GM12878 (cell line): ENCODE results near the gene BORCS8.

Source experiments
- ATF7 ChIP-seq: fragments of 450-650 bp; IDR thresholded peaks from 2 replicates; pipeline ENCODE4 v1.6.1; 2016; ENCODE audit warnings: low read depth, mild to moderate bottlenecking
- CHD1 ChIP-seq: IDR thresholded peaks from 2 replicates; pipeline ENCODE4 v1.6.1; 2012; ENCODE audit warnings: low read depth, low read length, improper control_type of control experiment
- CTCF ChIP-seq, 3 experiments: IDR thresholded peaks in 2 of 3; conservative IDR thresholded peaks in 1 of 3; 2 replicates each; pipeline ENCODE4 v1.5.1; 2011; ENCODE audit warnings: low read depth in 3 of 3, low read length in 3 of 3, mild to moderate bottlenecking in 3 of 3, control low read depth in 2 of 3, moderate library complexity in 2 of 3, inconsistent platforms in 1 of 3, mixed read lengths in 1 of 3; ENCODE audit not compliant: control insufficient read depth in 2 of 3, insufficient read depth in 1 of 3; ENCODE audit errors: extremely low read depth in 1 of 3
- EP300 ChIP-seq, 2 experiments: fragments of 150-350 bp in 1 of 2; IDR thresholded peaks; 2 replicates each; pipeline ENCODE4 v1.6.1; 2011 to 2012; ENCODE audit warnings: low read depth in 2 of 2, low read length in 2 of 2, borderline replicate concordance in 1 of 2, improper control_type of control experiment in 1 of 2, inconsistent platforms in 1 of 2; ENCODE audit not compliant: control insufficient read depth in 1 of 2
- JUND ChIP-seq: IDR thresholded peaks from 2 replicates; pipeline ENCODE4 v1.6.1; 2012; ENCODE audit warnings: low read depth, mild to moderate bottlenecking, low read length, improper control_type of control experiment, moderate library complexity
- KLF5 ChIP-seq: fragments of 450-650 bp; IDR thresholded peaks from 2 replicates; pipeline ENCODE4 v1.6.1; 2014; ENCODE audit warnings: mild to moderate bottlenecking; ENCODE audit not compliant: partially characterized antibody
- POLR2AphosphoS2 ChIP-seq: IDR thresholded peaks from 2 replicates; pipeline ENCODE4 v1.6.1; 2011; ENCODE audit warnings: low read depth, mild to moderate bottlenecking, low read length, improper control_type of control experiment, moderate library complexity
- RFX5 ChIP-seq: IDR thresholded peaks from 2 replicates; pipeline ENCODE4 v1.6.1; 2011; ENCODE audit warnings: low read depth, low read length, improper control_type of control experiment
- SP1 ChIP-seq: IDR thresholded peaks from one replicate; pipeline ENCODE4 v1.6.1; 2011; ENCODE audit warnings: low read depth, low read length
- TCF7 ChIP-seq: IDR thresholded peaks from 2 replicates; pipeline ENCODE4 v1.6.1; 2014; ENCODE audit warnings: antibody characterized with exemption, borderline replicate concordance
- YY1 ChIP-seq: IDR thresholded peaks from 2 replicates; pipeline ENCODE4 v1.6.1; 2011; ENCODE audit warnings: low read depth, mild to moderate bottlenecking, low read length

GRCh38 chr19:19146865-19147264, 45.1 kb downstream of the BORCS8 start:
- TF ChIP-seq YY1 (no peak), POLR2AphosphoS2 (no peak), TCF7 (no peak), CTCF (IDR thresholded peaks at IDR 0.05 in 2 of 3, conservative IDR thresholded peaks at IDR 0.05 in 1 of 3; ENCODE audit: control insufficient read depth in 2 of 3, extremely low read depth in 1 of 3, insufficient read depth in 1 of 3, low read depth in 3 of 3, low read length in 3 of 3) (no peak), KLF5 (no peak), ATF7 (no peak), EP300 (IDR thresholded peaks at IDR 0.05; ENCODE audit: borderline replicate concordance in 1 of 2, control insufficient read depth in 1 of 2, low read depth in 2 of 2, low read length in 2 of 2) (no peak), JUND (no peak), CHD1 (no peak), SP1 (no peak), RFX5 (no peak)
